Heart left ventricle (tissue), 16 donors: Measurements from ENCODE around the gene PKP1. TPM values are rescaled to one million over a fixed set of nuclear protein-coding genes. Genes with fewer than 3 reads are reported as not detected.

ENCODE experiments used
- ATAC-seq, 4 donors: fragments of 200-7000 bp; cut with Tn5 transposase; one replicate each; pipeline ENCODE4 v1.9.1; 2020 to 2022; ENCODE audit warnings: moderate library complexity in 4 of 4, mild to moderate bottlenecking in 3 of 4, moderate number of reproducible peaks in 1 of 4
- DNase-seq, 5 donors: peaks; one replicate each; pipeline ENCODE4 v3.0.0-alpha.2; 2020
- H3K27ac ChIP-seq, 12 donors: fragments of 200-600 bp; sonication (generic) in 4 of 12; one replicate each; pipeline versions ENCODE4 v1.5.0 to v1.8.0; 2016 to 2022; ENCODE audit warnings: mild to moderate bottlenecking in 2 of 12
- H3K27me3 ChIP-seq, 9 donors: fragments of 200-600 bp; sonication (generic) in 2 of 9; one replicate each; pipeline versions ENCODE4 v1.5.1 to v1.8.0; 2016 to 2022; ENCODE audit warnings: mild to moderate bottlenecking in 3 of 9
- H3K36me3 ChIP-seq, 9 donors: fragments of 200-600 bp; sonication (generic) in 2 of 9; one replicate each; pipeline versions ENCODE4 v1.5.0 to v1.8.0; 2018 to 2022; ENCODE audit warnings: mild to moderate bottlenecking in 2 of 9
- H3K4me1 ChIP-seq, 12 donors: fragments of 200-600 bp; sonication (generic) in 4 of 12; one replicate each; pipeline versions ENCODE4 v1.5.0 to v1.8.0; 2016 to 2022; ENCODE audit warnings: mild to moderate bottlenecking in 3 of 12
- H3K4me3 ChIP-seq, 12 donors: fragments of 200-600 bp; sonication (generic) in 4 of 12; one replicate each; pipeline versions ENCODE4 v1.5.0 to v1.8.0; 2017 to 2022; ENCODE audit warnings: mild to moderate bottlenecking in 9 of 12, moderate library complexity in 4 of 12
- H3K9me3 ChIP-seq, 12 donors: fragments of 200-600 bp; sonication (generic) in 4 of 12; one replicate each; pipeline versions ENCODE4 v1.5.0 to v1.8.0; 2016 to 2022; ENCODE audit warnings: mild to moderate bottlenecking in 1 of 12
- CTCF ChIP-seq, 12 donors: fragments of 200-600 bp; sonication (generic) in 4 of 12; IDR thresholded peaks; one replicate each; pipeline versions ENCODE4 v1.5.0 to v1.8.0; 2018 to 2022; ENCODE audit warnings: antibody characterized with exemption in 12 of 12, mild to moderate bottlenecking in 5 of 12
- POLR2A ChIP-seq, 2 donors: fragments of 450-650 bp; IDR thresholded peaks; one replicate each; pipeline ENCODE4 v1.6.1; 2017; ENCODE audit warnings: antibody characterized with exemption in 2 of 2, mild to moderate bottlenecking in 2 of 2, moderate library complexity in 2 of 2
- WGBS, 4 donors: extraction: QIAGEN DNeasy Blood & Tissue Kit in 2 of 4; methylation state at CpG; one replicate each; pipeline versions ENCODE4 v1.1.5 to v1.1.7; 2013 to 2018; 5-methylcytosine and 5-hydroxymethylcytosine counted together
- intact Hi-C, 10 donors: fragments of 100-400 bp; cut with DNase I; formaldehyde crosslinking; loops; one replicate each; pipeline versions ENCODE4 v1.11.1 to v1.14.2; 2022
- polyA plus RNA-seq, 2 donors: library from polyadenylated mRNA; stranded (reverse); fragments of 200-250 nt; gene quantifications; one replicate each; pipeline ENCODE4 v1.2.3, GENCODE V29; 2013
- total RNA-seq, 9 donors: library from RNA; depleted of rRNA in 2 of 9; stranded (reverse); fragments of >200 nt in 2 of 9; fragmentation: NEBNext Ultra II Directional in 3 of 9; extraction: Animal tissue kit (Norgen Biotek cat#: 25700) in 3 of 9; gene quantifications; one replicate each; pipeline versions ENCODE4 v1.1.0 to v1.2.4, GENCODE V29; 2016 to 2023
- donor health status: ischemic (EF 13 %, LVEDD 7.1; RV severe dilation, severe dysfunction).
- donor health status: healthy with polysubstance abuse.
- donor health status: DM: no; HTN: yes; CAD: no.
- donor health status: DM: no; HTN: no; CAD: no.
- donor health status: ischemic (EF 25% LVEDD 6.9; RV normal size, moderate dysfunction).
- donor health status: ischemic (EF 25% LVEDD 5.7; RV mildly dilated, moderate dysfunction).
- donor health status: healthy.
- donor health status: DM: yes; HTN: yes; CAD: no.
- donor health status: ischemic (EF 35%, LVEDD 5.7; RV mildly dilated, moderate dysfunction).
- donor health status: nonischemic (EF 11% LVEDD 7.7; RV severe dilation, severe dysfunction).
- donor health status: DM: yes; HTN: yes; CAD: no.
- donor health status: PGD.
- donor health status: ischemic (EF 29% LVEDD 5.4; RV normal size, mild dysfunction).
- donor health status: nonischemic (EF 23%, LVEDD 6.1; RV moderate dilation, normal function).

The PKP1 gene
- total and polyA plus RNA-seq, 11 donors = 0.09 to 1.6 (median 0.32) TPM; not detected in 3

- H3K27ac ChIP-seq = no peak overlapping the region
- no peaks in the 10 kb centered on the region for H3K36me3 ChIP-seq
- intact Hi-C loops = no loop called here
- TF ChIP-seq POLR2A (IDR thresholded peaks at IDR 0.05) (no peak), CTCF (IDR thresholded peaks at IDR 0.05) (no peak)
- no peaks in the 10 kb centered on the region for H3K9me3 ChIP-seq
- ATAC-seq (no peak), DNase-seq (no peak)
- no peak overlapping the region for H3K4me3 ChIP-seq
- H3K27me3 ChIP-seq = no peaks in the 10 kb centered on the region
- peaks cover 0 to 17% (median 3%) of the 10 kb centered on the region in 12 donors for H3K4me1 ChIP-seq
- 70 to 80% (median 76%) methylated on average over 17 to 20 of the region's 20 CpGs for WGBS, 4 donors
Observed at GRCh38 chr1:201302163-201303152, 19.2 kb downstream of the PKP1 start.

- 79 to 93% (median 89%) methylated on average over 3 of the region's 3 CpGs for WGBS, 4 donors
- no peak overlapping the region for H3K4me3 ChIP-seq
Observed at GRCh38 chr1:201304126-201304525, 20.8 kb downstream of the PKP1 start.

GRCh38 chr1:201305815-201306214 is 22.5 kb downstream of the PKP1 start:
- intact Hi-C loops = loop anchor here in 3 of 10 donors (5.0 kb wide), 3 partner anchors 39 to 44 kb away; no protein-coding TSS in a partner anchor
- 62 to 79% (median 66%) methylated on average over 5 of the region's 5 CpGs for WGBS, 4 donors
- no peak for ATAC-seq

More at GRCh38 chr1:201304126-201304525, 20.8 kb downstream of the PKP1 start:
- Histone ChIP-seq H3K9me3 (no peaks in the 10 kb centered on the region), H3K27ac (no peak overlapping the region), H3K36me3 (no peaks in the 10 kb centered on the region), H3K4me1 (peaks cover 0 to 29% (median 13%) of the 10 kb centered on the region in 12 donors), H3K27me3 (no peaks in the 10 kb centered on the region)
- no peak for DNase-seq
- TF ChIP-seq POLR2A (IDR thresholded peaks at IDR 0.05) (no peak), CTCF (IDR thresholded peaks at IDR 0.05) (no peak)
- ATAC-seq = no peak
- intact Hi-C loops = no loop called here

More at GRCh38 chr1:201305815-201306214, 22.5 kb downstream of the PKP1 start:
- DNase-seq = peak in 1 of 5 donors; percentile 22
- H3K27me3 ChIP-seq = no peaks in the 10 kb centered on the region
- H3K27ac ChIP-seq = no peak overlapping the region
- H3K4me1 ChIP-seq = peaks cover 0 to 33% (median 21%) of the 10 kb centered on the region in 12 donors
- no peaks in the 10 kb centered on the region for H3K36me3 ChIP-seq
- TF ChIP-seq POLR2A (IDR thresholded peaks at IDR 0.05) (no peak), CTCF (IDR thresholded peaks at IDR 0.05) (no peak)
- no peak overlapping the region for H3K4me3 ChIP-seq
- H3K9me3 ChIP-seq = no peaks in the 10 kb centered on the region
